ENCODE data around the gene LTBP3. TPM values are rescaled to one million over a fixed set of nuclear protein-coding genes. Genes with fewer than 3 reads are reported as not detected.

Gene LTBP3
- polyA plus RNA-seq, 1 donor from 2014 or later = 4.6 TPM

- TF ChIP-seq TAF1 (IDR thresholded peaks at IDR 0.05; ENCODE audit: low read depth) = no peak
- TF ChIP-seq CTCF (IDR thresholded peaks at IDR 0.05; ENCODE audit: poor library complexity, severe bottlenecking) = no peak
- TF ChIP-seq MXI1 (conservative IDR thresholded peaks at IDR 0.05; ENCODE audit: poor library complexity, severe bottlenecking) = no peak
- TF ChIP-seq RAD21 (conservative IDR thresholded peaks at IDR 0.05) = no peak
- no peak for TF ChIP-seq EZH2 (IDR thresholded peaks at IDR 0.05; ENCODE audit: borderline replicate concordance, insufficient read depth, low read length, poor library complexity, severe bottlenecking)
- no peak overlapping the region for H3K4me2 ChIP-seq (ENCODE audit: low read length)
- H3K9me3 ChIP-seq (ENCODE audit: low read length) = no peaks in the 10 kb centered on the region
- H3K27ac ChIP-seq (ENCODE audit: low read length) = no peak overlapping the region
- no peak overlapping the region for H3K4me3 ChIP-seq (ENCODE audit: low read length)
- no peak overlapping the region for H3K9ac ChIP-seq (ENCODE audit: low read length)
- H3K79me2 ChIP-seq (replicated peaks; ENCODE audit: insufficient read depth, low read length) = no peaks in the 10 kb centered on the region
- H3K27me3 ChIP-seq (ENCODE audit: insufficient read depth, low read depth, low read length) = peaks cover 21% of the 10 kb centered on the region
- no peaks in the 10 kb centered on the region for H3F3A ChIP-seq (ENCODE audit: insufficient read depth, low read length, poor library complexity, severe bottlenecking)
- H3K36me3 ChIP-seq (ENCODE audit: insufficient read depth, low read length) = no peaks in the 10 kb centered on the region
- H2AFZ ChIP-seq (ENCODE audit: low read depth, low read length) = no peak overlapping the region
- no peaks in the 10 kb centered on the region for H4K20me1 ChIP-seq (ENCODE audit: insufficient read depth)
- H3K9me2 ChIP-seq (ENCODE audit: insufficient read depth, low read length) = no peaks in the 10 kb centered on the region
These were observed 23.8 kb upstream of the LTBP3 start for GRCh38 chr11:65581928-65582327.

- H3K36me3 ChIP-seq (ENCODE audit: insufficient read depth, low read length) = no peaks in the 10 kb centered on the region
- no peak overlapping the region for H3K9ac ChIP-seq (ENCODE audit: low read length)
- no peaks in the 10 kb centered on the region for H3K79me2 ChIP-seq (replicated peaks; ENCODE audit: insufficient read depth, low read length)
- no peak overlapping the region for H3K4me2 ChIP-seq (ENCODE audit: low read length)
- TF ChIP-seq MXI1 (conservative IDR thresholded peaks at IDR 0.05; ENCODE audit: poor library complexity, severe bottlenecking) (no peak), RAD21 (conservative IDR thresholded peaks at IDR 0.05) (no peak), EZH2 (IDR thresholded peaks at IDR 0.05; ENCODE audit: borderline replicate concordance, insufficient read depth, low read length, poor library complexity, severe bottlenecking) (no peak), EP300 (conservative IDR thresholded peaks at IDR 0.05; ENCODE audit: poor library complexity, severe bottlenecking) (no peak), REST (IDR thresholded peaks at IDR 0.05; ENCODE audit: borderline replicate concordance) (no peak), TAF1 (IDR thresholded peaks at IDR 0.05; ENCODE audit: low read depth) (no peak), SMC3 (conservative IDR thresholded peaks at IDR 0.05; ENCODE audit: poor library complexity) (no peak), POLR2AphosphoS5 (IDR thresholded peaks at IDR 0.05) (no peak), CTCF (IDR thresholded peaks at IDR 0.05; ENCODE audit: poor library complexity, severe bottlenecking) (no peak)
- H3K27ac ChIP-seq (ENCODE audit: low read length) = no peak overlapping the region
- no peak overlapping the region for H3K4me3 ChIP-seq (ENCODE audit: low read length)
- no peaks in the 10 kb centered on the region for H3K9me3 ChIP-seq (ENCODE audit: low read length)
- H3K9me2 ChIP-seq (ENCODE audit: insufficient read depth, low read length) = no peaks in the 10 kb centered on the region
- H4K20me1 ChIP-seq (ENCODE audit: insufficient read depth) = no peaks in the 10 kb centered on the region
- no peak overlapping the region for H2AFZ ChIP-seq (ENCODE audit: low read depth, low read length)
- peaks cover 16% of the 10 kb centered on the region for H3K27me3 ChIP-seq (ENCODE audit: insufficient read depth, low read depth, low read length)
- H3F3A ChIP-seq (ENCODE audit: insufficient read depth, low read length, poor library complexity, severe bottlenecking) = no peaks in the 10 kb centered on the region
These were observed 22.6 kb upstream of the LTBP3 start for GRCh38 chr11:65580756-65581155.

Measured in neural cell (in vitro differentiated cells).